ENCODE results near the gene CPA4. TPM values are rescaled to one million over a fixed set of nuclear protein-coding genes. Genes with fewer than 3 reads are reported as not detected.

Gene CPA4
- total RNA-seq, 1 donor from 2014 or later, result 2.1 TPM

DNA sequence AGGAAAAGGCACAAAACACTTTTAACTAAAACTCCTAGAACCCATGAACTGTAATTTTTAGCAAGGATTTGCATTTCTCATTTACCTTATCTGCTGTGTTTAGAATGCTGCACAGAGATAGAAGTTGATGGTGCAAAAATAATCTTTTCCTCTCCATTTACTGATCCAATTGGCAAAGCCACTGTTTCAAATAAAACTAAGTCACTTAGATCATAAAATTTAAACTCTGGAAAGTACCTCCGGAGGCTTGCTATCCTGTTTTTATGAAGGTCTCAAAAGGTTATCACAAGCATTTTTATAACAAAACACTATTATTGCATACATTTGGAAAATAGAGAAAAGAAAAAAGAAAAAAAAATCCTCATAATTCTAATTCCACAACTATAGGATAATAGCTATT lies 18.7 kb upstream of the CPA4 start:
- Histone ChIP-seq H3K36me3 (ENCODE audit: control insufficient read depth in 3 of 3, insufficient read depth in 3 of 3, low read length in 3 of 3) (no peaks in the 10 kb centered on the region), H3K9me3 (ENCODE audit: control insufficient read depth in 3 of 3, low read length in 3 of 3) (no peaks in the 10 kb centered on the region), H3K4me1 (ENCODE audit: control insufficient read depth in 3 of 3, insufficient read depth in 3 of 3, low read length in 3 of 3) (peaks cover 7 to 20% (median 9%) of the 10 kb centered on the region in 3 donors), H3K9ac (ENCODE audit: low read depth in 1 of 3, low read length in 3 of 3) (no peak overlapping the region), H3K27ac (ENCODE audit: low read depth, low read length) (no peak overlapping the region), H3K4me3 (ENCODE audit: low read length in 3 of 3) (no peak overlapping the region), H3K27me3 (ENCODE audit: control insufficient read depth in 3 of 3, insufficient read depth in 3 of 3, low read length in 3 of 3) (peaks cover 3 to 34% (median 22%) of the 10 kb centered on the region in 3 donors)

DNA sequence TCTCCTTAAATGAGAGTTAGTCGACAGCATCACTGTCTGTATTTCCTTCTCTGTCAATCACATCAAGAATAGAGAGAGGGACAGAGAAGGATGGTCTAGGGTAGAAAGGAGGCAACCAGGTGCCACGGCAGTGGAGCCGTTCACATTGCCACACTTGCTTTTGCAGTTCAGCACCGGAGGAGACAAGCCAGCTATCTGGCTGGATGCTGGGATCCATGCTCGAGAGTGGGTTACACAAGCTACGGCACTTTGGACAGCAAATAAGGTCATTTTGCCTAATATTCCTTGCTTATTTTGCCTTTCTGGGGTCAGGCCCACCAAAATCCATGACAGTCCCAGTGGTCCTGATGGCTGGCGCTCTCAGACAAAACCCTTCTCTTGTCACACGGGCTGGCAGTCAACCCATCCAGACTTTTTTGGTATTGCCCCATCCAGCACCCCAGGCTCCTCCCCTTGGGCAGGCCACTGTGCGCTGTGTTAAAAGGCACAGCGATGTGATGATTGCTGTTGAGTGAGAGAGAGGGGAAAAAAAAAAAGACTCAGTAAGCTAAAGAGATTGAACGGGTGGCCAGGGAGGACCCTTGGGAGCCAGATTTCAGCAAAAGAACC lies 17.9 kb upstream of the CPA4 start:
- H3K27me3 ChIP-seq (ENCODE audit: control insufficient read depth in 3 of 3, insufficient read depth in 3 of 3, low read length in 3 of 3), result peaks cover 3 to 34% (median 22%) of the 10 kb centered on the region in 3 donors
- H3K4me1 ChIP-seq (ENCODE audit: control insufficient read depth in 3 of 3, insufficient read depth in 3 of 3, low read length in 3 of 3), result peaks cover 7 to 20% (median 9%) of the 10 kb centered on the region in 3 donors
- H3K9ac ChIP-seq (ENCODE audit: low read depth in 1 of 3, low read length in 3 of 3), result no peak overlapping the region
- no peak overlapping the region for H3K4me3 ChIP-seq (ENCODE audit: low read length in 3 of 3)
- H3K36me3 ChIP-seq (ENCODE audit: control insufficient read depth in 3 of 3, insufficient read depth in 3 of 3, low read length in 3 of 3), result no peaks in the 10 kb centered on the region
- no peak overlapping the region for H3K27ac ChIP-seq (ENCODE audit: low read depth, low read length)
- no peaks in the 10 kb centered on the region for H3K9me3 ChIP-seq (ENCODE audit: control insufficient read depth in 3 of 3, low read length in 3 of 3)

DNA sequence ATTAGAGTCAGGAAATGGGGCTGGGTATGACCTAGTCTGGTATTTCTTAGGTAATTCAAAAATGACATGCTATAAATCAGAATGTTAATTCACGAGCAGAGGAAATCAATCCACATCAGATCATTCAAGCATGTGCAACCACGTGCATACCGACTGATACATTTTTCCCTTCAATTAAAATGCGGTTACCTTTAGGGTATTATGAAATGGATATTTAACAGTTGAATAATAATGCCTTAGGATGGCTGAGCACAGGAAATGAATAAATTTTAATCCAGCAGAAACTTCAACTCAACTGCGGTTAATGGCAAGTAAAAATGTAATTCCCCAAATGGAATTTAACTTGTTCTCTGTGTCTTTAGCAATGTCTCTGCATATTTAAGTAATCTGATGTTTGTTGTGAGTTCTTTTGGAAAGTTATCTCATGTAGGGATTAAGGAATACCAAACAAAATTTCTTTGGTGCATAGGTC lies 17.1 kb upstream of the CPA4 start:
- peaks cover 3 to 33% (median 22%) of the 10 kb centered on the region in 3 donors for H3K27me3 ChIP-seq (ENCODE audit: control insufficient read depth in 3 of 3, insufficient read depth in 3 of 3, low read length in 3 of 3)
- no peaks in the 10 kb centered on the region for H3K9me3 ChIP-seq (ENCODE audit: control insufficient read depth in 3 of 3, low read length in 3 of 3)
- peaks cover 7 to 20% (median 9%) of the 10 kb centered on the region in 3 donors for H3K4me1 ChIP-seq (ENCODE audit: control insufficient read depth in 3 of 3, insufficient read depth in 3 of 3, low read length in 3 of 3)
- H3K27ac ChIP-seq (ENCODE audit: low read depth, low read length), result no peak overlapping the region
- H3K9ac ChIP-seq (ENCODE audit: low read depth in 1 of 3, low read length in 3 of 3), result no peak overlapping the region
- no peaks in the 10 kb centered on the region for H3K36me3 ChIP-seq (ENCODE audit: control insufficient read depth in 3 of 3, insufficient read depth in 3 of 3, low read length in 3 of 3)
- no peak overlapping the region for H3K4me3 ChIP-seq (ENCODE audit: low read length in 3 of 3)

DNA sequence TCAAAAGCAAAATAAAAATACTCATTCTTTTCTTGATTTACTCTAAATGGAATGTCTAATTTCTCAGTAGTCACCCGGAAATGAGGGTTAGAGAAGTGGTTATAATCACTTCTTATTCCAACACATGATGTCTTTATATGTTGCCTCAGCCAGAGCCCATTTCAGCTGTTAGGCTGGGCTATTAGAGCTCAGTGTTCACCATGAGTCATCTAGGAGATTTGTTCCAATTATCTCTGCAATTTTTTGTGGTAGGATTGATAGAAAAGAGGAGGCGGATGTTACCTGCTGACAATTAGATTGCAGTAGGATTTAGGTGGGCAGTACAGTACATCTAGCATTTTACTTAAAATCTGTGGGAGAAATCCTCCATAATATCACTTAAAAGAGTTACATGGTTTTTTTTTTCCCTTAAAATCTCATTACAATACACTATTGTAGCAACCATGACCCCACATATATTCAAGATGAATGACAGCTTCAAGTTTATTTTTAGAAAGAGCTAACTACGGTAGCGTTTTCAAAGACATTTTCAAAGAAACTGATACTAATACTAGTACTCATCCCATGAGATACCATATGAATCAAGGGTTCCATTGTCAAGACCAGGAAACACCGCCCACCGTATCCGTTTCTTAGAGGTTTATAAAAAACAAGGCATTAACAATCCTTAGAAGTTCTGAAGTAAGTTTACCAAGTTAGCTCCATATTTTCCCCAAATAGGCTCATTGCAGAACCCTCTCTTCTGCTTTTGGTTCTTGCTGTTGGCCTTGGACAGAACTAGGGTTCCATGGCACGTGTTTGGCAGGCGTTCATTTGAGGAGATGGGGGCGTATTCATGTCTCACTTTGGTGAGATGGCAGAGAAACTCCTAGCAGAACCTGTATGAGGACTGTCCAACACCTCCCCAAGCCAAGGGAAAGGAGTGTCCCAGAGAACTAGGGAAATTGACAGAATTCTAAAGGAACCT lies 15.9 kb upstream of the CPA4 start:
- Histone ChIP-seq H3K27me3 (ENCODE audit: control insufficient read depth in 3 of 3, insufficient read depth in 3 of 3, low read length in 3 of 3) (peaks cover 3 to 28% (median 22%) of the 10 kb centered on the region in 3 donors), H3K9ac (ENCODE audit: low read depth in 1 of 3, low read length in 3 of 3) (no peak overlapping the region), H3K4me3 (ENCODE audit: low read length in 3 of 3) (no peak overlapping the region), H3K4me1 (ENCODE audit: control insufficient read depth in 3 of 3, insufficient read depth in 3 of 3, low read length in 3 of 3) (peaks cover 7 to 20% (median 12%) of the 10 kb centered on the region in 3 donors), H3K9me3 (ENCODE audit: control insufficient read depth in 3 of 3, low read length in 3 of 3) (no peaks in the 10 kb centered on the region), H3K36me3 (ENCODE audit: control insufficient read depth in 3 of 3, insufficient read depth in 3 of 3, low read length in 3 of 3) (no peaks in the 10 kb centered on the region), H3K27ac (ENCODE audit: low read depth, low read length) (no peak overlapping the region)

DNA sequence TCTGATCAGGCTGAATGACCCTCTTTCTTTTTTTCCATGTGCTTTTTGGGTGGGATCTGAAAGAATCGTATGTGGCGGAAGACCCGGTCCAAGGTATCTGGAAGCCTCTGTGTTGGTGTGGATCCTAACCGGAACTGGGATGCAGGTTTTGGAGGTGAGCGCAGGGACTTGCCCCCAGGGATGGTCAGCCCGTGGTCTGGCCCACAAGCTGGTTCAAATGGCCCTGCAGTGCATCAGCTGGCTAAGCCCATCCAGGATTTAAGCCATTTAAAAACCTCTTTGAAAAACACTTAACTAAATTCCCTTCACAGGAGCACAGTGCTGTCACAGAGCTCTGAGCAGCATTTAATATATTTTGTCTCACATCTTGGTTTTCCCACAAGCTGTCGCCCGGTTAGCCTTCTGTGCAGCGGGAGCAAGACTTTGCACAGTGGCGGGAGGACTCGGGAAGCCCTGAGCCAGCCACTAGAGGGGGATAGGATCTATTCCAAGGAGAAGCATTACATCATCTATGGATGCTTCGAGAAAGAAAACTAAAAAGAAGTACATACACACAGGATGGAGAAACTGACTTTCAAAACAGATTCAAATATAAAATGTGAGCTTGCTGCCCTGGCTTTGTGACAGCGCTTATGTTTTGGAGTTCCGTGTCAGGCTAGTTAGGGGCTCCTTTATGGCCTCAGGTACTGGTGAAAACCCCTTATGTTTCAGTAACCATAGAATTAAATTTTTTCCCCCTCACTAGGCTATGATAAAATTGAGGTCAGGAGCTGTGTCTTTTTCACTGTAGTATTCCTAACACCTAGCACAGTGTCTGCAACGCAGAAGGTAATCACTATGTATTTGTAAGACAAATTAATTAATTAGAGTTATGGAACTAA lies 15.0 kb upstream of the CPA4 start:
- Histone ChIP-seq H3K27ac (ENCODE audit: low read depth, low read length) (no peak overlapping the region), H3K9me3 (ENCODE audit: control insufficient read depth in 3 of 3, low read length in 3 of 3) (no peaks in the 10 kb centered on the region), H3K9ac (ENCODE audit: low read depth in 1 of 3, low read length in 3 of 3) (no peak overlapping the region), H3K4me3 (ENCODE audit: low read length in 3 of 3) (no peak overlapping the region), H3K36me3 (ENCODE audit: control insufficient read depth in 3 of 3, insufficient read depth in 3 of 3, low read length in 3 of 3) (no peaks in the 10 kb centered on the region), H3K4me1 (ENCODE audit: control insufficient read depth in 3 of 3, insufficient read depth in 3 of 3, low read length in 3 of 3) (peaks cover 3 to 14% (median 6%) of the 10 kb centered on the region in 3 donors), H3K27me3 (ENCODE audit: control insufficient read depth in 3 of 3, insufficient read depth in 3 of 3, low read length in 3 of 3) (peaks cover 3 to 21% (median 18%) of the 10 kb centered on the region in 3 donors)

DNA sequence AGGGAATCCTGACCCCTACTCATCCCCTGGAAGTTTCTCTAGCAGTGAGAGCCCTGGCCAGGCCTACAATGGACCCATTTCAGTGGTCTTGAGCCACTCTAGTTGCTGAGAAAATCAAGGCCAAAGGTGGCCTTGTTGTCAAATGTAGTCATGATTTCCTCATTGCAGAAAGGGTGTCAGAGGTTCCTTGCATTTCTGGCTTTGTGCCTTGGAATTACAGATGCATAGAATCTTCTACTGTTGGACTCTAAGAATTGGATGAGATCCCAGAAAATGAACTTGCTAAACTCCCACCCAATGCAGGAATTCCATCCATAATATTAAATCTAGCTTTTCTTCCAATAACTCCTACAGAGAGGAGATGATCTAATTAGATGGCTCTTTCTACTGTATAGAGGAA lies 14.1 kb upstream of the CPA4 start:
- no peak overlapping the region for H3K9ac ChIP-seq (ENCODE audit: low read depth in 1 of 3, low read length in 3 of 3)
- peaks cover 3 to 12% (median 3%) of the 10 kb centered on the region in 3 donors for H3K4me1 ChIP-seq (ENCODE audit: control insufficient read depth in 3 of 3, insufficient read depth in 3 of 3, low read length in 3 of 3)
- H3K9me3 ChIP-seq (ENCODE audit: control insufficient read depth in 3 of 3, low read length in 3 of 3), result no peaks in the 10 kb centered on the region
- no peaks in the 10 kb centered on the region for H3K36me3 ChIP-seq (ENCODE audit: control insufficient read depth in 3 of 3, insufficient read depth in 3 of 3, low read length in 3 of 3)
- peaks cover 3 to 19% (median 14%) of the 10 kb centered on the region in 3 donors for H3K27me3 ChIP-seq (ENCODE audit: control insufficient read depth in 3 of 3, insufficient read depth in 3 of 3, low read length in 3 of 3)
- H3K27ac ChIP-seq (ENCODE audit: low read depth, low read length), result no peak overlapping the region
- H3K4me3 ChIP-seq (ENCODE audit: low read length in 3 of 3), result no peak overlapping the region

DNA sequence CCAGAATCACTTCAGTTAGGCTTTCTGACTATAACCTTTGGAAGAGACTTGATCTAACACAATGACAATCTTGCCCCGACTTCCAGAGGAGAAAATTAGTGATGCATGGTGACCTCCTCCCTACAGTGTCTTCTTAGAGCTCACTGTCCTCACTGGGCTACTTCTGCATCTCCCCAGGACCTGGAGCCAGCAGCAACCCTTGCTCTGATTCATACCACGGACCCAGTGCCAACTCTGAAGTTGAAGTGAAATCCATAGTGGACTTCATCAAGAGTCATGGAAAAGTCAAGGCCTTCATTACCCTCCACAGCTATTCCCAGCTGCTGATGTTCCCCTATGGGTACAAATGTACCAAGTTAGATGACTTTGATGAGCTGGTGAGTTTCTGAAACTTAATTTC lies 13.7 kb upstream of the CPA4 start:
- H3K27ac ChIP-seq (ENCODE audit: low read depth, low read length), result no peak overlapping the region
- H3K27me3 ChIP-seq (ENCODE audit: control insufficient read depth in 3 of 3, insufficient read depth in 3 of 3, low read length in 3 of 3), result peaks cover 3 to 17% (median 12%) of the 10 kb centered on the region in 3 donors
- no peak overlapping the region for H3K4me3 ChIP-seq (ENCODE audit: low read length in 3 of 3)
- no peaks in the 10 kb centered on the region for H3K9me3 ChIP-seq (ENCODE audit: control insufficient read depth in 3 of 3, low read length in 3 of 3)
- peaks cover 3 to 9% (median 3%) of the 10 kb centered on the region in 3 donors for H3K4me1 ChIP-seq (ENCODE audit: control insufficient read depth in 3 of 3, insufficient read depth in 3 of 3, low read length in 3 of 3)
- no peaks in the 10 kb centered on the region for H3K36me3 ChIP-seq (ENCODE audit: control insufficient read depth in 3 of 3, insufficient read depth in 3 of 3, low read length in 3 of 3)
- H3K9ac ChIP-seq (ENCODE audit: low read depth in 1 of 3, low read length in 3 of 3), result no peak overlapping the region

DNA sequence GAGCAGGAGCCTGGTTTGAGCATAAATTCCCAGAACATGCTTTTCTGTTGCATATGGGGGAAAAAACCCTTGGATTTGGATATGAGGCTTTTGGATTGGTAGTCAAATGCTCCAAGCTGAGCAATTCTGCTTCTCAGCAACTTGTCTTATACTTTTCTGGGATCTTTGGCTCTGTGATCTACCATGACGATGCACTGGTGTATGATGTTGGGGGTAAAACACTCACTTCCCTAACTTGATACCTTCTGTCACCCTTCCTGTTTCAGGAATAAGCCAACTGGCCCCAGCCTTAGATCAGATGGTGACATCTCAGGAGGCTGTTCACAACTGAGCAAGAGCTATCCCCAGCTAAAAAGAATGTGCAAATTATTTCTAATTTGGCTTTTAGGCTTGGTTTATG lies 13.1 kb upstream of the CPA4 start:
- Histone ChIP-seq H3K27me3 (ENCODE audit: control insufficient read depth in 3 of 3, insufficient read depth in 3 of 3, low read length in 3 of 3) (peaks cover 3 to 15% (median 9%) of the 10 kb centered on the region in 3 donors), H3K36me3 (ENCODE audit: control insufficient read depth in 3 of 3, insufficient read depth in 3 of 3, low read length in 3 of 3) (no peaks in the 10 kb centered on the region), H3K4me1 (ENCODE audit: control insufficient read depth in 3 of 3, insufficient read depth in 3 of 3, low read length in 3 of 3) (peaks cover 2 to 8% (median 3%) of the 10 kb centered on the region in 3 donors), H3K4me3 (ENCODE audit: low read length in 3 of 3) (no peak overlapping the region), H3K9me3 (ENCODE audit: control insufficient read depth in 3 of 3, low read length in 3 of 3) (no peaks in the 10 kb centered on the region), H3K27ac (ENCODE audit: low read depth, low read length) (no peak overlapping the region), H3K9ac (ENCODE audit: low read depth in 1 of 3, low read length in 3 of 3) (no peak overlapping the region)

DNA sequence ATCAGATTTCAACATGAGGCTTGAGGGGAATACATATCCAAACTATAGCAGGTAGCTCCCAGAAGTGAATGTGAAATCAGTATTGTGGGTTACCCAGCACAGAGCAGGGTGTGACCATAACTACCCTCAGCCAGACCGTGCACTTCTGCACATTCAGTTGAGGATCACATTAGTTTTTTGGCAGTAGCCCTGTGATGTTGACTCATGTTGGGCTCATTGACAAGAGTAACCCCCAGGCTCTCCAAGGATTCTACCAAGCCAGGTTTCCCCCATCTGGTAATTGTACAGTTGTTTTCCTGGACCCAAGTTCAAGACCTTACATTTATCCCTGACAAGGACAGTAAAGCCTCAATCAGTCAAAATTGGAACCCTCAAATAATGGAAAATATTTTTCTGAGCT lies 11.7 kb upstream of the CPA4 start:
- H3K9ac ChIP-seq (ENCODE audit: low read depth in 1 of 3, low read length in 3 of 3), result no peak overlapping the region
- peaks cover 0 to 6% (median 6%) of the 10 kb centered on the region in 3 donors for H3K27me3 ChIP-seq (ENCODE audit: control insufficient read depth in 3 of 3, insufficient read depth in 3 of 3, low read length in 3 of 3)
- H3K4me1 ChIP-seq (ENCODE audit: control insufficient read depth in 3 of 3, insufficient read depth in 3 of 3, low read length in 3 of 3), result peaks cover 0 to 8% (median 3%) of the 10 kb centered on the region in 3 donors
- no peaks in the 10 kb centered on the region for H3K36me3 ChIP-seq (ENCODE audit: control insufficient read depth in 3 of 3, insufficient read depth in 3 of 3, low read length in 3 of 3)
- no peak overlapping the region for H3K4me3 ChIP-seq (ENCODE audit: low read length in 3 of 3)
- H3K9me3 ChIP-seq (ENCODE audit: control insufficient read depth in 3 of 3, low read length in 3 of 3), result no peaks in the 10 kb centered on the region
- H3K27ac ChIP-seq (ENCODE audit: low read depth, low read length), result no peak overlapping the region

All from skeletal muscle tissue (tissue), 4 donors.